ENCODE results near the gene ZNF81.
"Not testable (repeated sequence)": the region's sequence is repeated elsewhere in the genome, so short reads cannot be mapped to it uniquely, and the experiment has no call there.

The ZNF81 gene

GRCh38 chrX:47815901-47816845 lies 20.5 kb upstream of the ZNF81 start:
- TF ChIP-seq POLR2A (IDR thresholded peaks at IDR 0.05; ENCODE audit: low read length) (no peak), GATA1 (IDR thresholded peaks at IDR 0.05; ENCODE audit: low read depth, low read length) (no peak)
- peak; percentile 35 to 52 for DNase-seq

- peak; percentile 66 for TF ChIP-seq GATA1 (IDR thresholded peaks at IDR 0.05; ENCODE audit: low read depth, low read length)
- no peak for TF ChIP-seq POLR2A (IDR thresholded peaks at IDR 0.05; ENCODE audit: low read length)
- peak; percentile 74 to 92 for DNase-seq
These were observed 19.3 kb upstream of the ZNF81 start for GRCh38 chrX:47817421-47817820.

- DNase-seq, result peak in 1 of 2 experiments; percentile 42
- TF ChIP-seq POLR2A (IDR thresholded peaks at IDR 0.05; ENCODE audit: low read length) (no peak), GATA1 (IDR thresholded peaks at IDR 0.05; ENCODE audit: low read depth, low read length) (no peak)
These were observed 18.8 kb upstream of the ZNF81 start for GRCh38 chrX:47817897-47818296.

- no peak for TF ChIP-seq GATA1 (IDR thresholded peaks at IDR 0.05; ENCODE audit: low read depth, low read length)
- no peak for TF ChIP-seq POLR2A (IDR thresholded peaks at IDR 0.05; ENCODE audit: low read length)
- no peak for DNase-seq
These were observed 7.7 kb upstream of the ZNF81 start for GRCh38 chrX:47828984-47829383.

- no peak for TF ChIP-seq GATA1 (IDR thresholded peaks at IDR 0.05; ENCODE audit: low read depth, low read length)
- TF ChIP-seq POLR2A (IDR thresholded peaks at IDR 0.05; ENCODE audit: low read length), result no peak
- peak; percentile 59 to 71 for DNase-seq
These were observed 4.9 kb upstream of the ZNF81 start for GRCh38 chrX:47831788-47832187.

- TF ChIP-seq GATA1 (IDR thresholded peaks at IDR 0.05; ENCODE audit: low read depth, low read length), result no peak
- no peak for TF ChIP-seq POLR2A (IDR thresholded peaks at IDR 0.05; ENCODE audit: low read length)
- DNase-seq, result no peak
These were observed 1.7 kb downstream of the ZNF81 start for GRCh38 chrX:47838361-47838760.

- no peak for DNase-seq
- TF ChIP-seq POLR2A (IDR thresholded peaks at IDR 0.05; ENCODE audit: low read length), result no peak
- TF ChIP-seq GATA1 (IDR thresholded peaks at IDR 0.05; ENCODE audit: low read depth, low read length), result no peak
These were observed 3.4 kb downstream of the ZNF81 start for GRCh38 chrX:47840111-47840510.

GRCh38 chrX:47843363-47843762 lies 6.7 kb downstream of the ZNF81 start:
- no peak for DNase-seq
- TF ChIP-seq POLR2A (IDR thresholded peaks at IDR 0.05; ENCODE audit: low read length) (no peak), GATA1 (IDR thresholded peaks at IDR 0.05; ENCODE audit: low read depth, low read length) (no peak)

- TF ChIP-seq GATA1 (IDR thresholded peaks at IDR 0.05; ENCODE audit: low read depth, low read length), result no peak
- no peak for TF ChIP-seq POLR2A (IDR thresholded peaks at IDR 0.05; ENCODE audit: low read length)
- no peak for DNase-seq
These were observed 7.4 kb downstream of the ZNF81 start for GRCh38 chrX:47844117-47844516.

- TF ChIP-seq GATA1 (IDR thresholded peaks at IDR 0.05; ENCODE audit: low read depth, low read length) (no peak), POLR2A (IDR thresholded peaks at IDR 0.05; ENCODE audit: low read length) (no peak)
- DNase-seq, result no peak
These were observed 9.3 kb downstream of the ZNF81 start for GRCh38 chrX:47846040-47846439.

- TF ChIP-seq GATA1 (IDR thresholded peaks at IDR 0.05; ENCODE audit: low read depth, low read length) (no peak), POLR2A (IDR thresholded peaks at IDR 0.05; ENCODE audit: low read length) (no peak)
These were observed 13.1 kb downstream of the ZNF81 start for GRCh38 chrX:47849778-47850177.

GRCh38 chrX:47850389-47850788 lies 13.7 kb downstream of the ZNF81 start:
- not testable (repeated sequence) for DNase-seq

More at GRCh38 chrX:47849778-47850177, 13.1 kb downstream of the ZNF81 start:
- DNase-seq, result no peak

GRCh38 chrX:47850901-47851300 lies 14.2 kb downstream of the ZNF81 start:
- no peak for DNase-seq
- TF ChIP-seq POLR2A (IDR thresholded peaks at IDR 0.05; ENCODE audit: low read length) (no peak), GATA1 (IDR thresholded peaks at IDR 0.05; ENCODE audit: low read depth, low read length) (no peak)

- DNase-seq, result peak; percentile 21 to 28
- TF ChIP-seq POLR2A (IDR thresholded peaks at IDR 0.05; ENCODE audit: low read length), result no peak
These were observed 17.8 kb downstream of the ZNF81 start for GRCh38 chrX:47854474-47854873.

GRCh38 chrX:47859686-47860085 lies 23.0 kb downstream of the ZNF81 start:
- TF ChIP-seq GATA1 (IDR thresholded peaks at IDR 0.05; ENCODE audit: low read depth, low read length) (no peak), POLR2A (IDR thresholded peaks at IDR 0.05; ENCODE audit: low read length) (no peak)
- DNase-seq, result no peak
